Left cardiac atrium (tissue), 4 donors: ENCODE measurements around the gene FMN2. TPM values are rescaled to one million over a fixed set of nuclear protein-coding genes. Genes with fewer than 3 reads are reported as not detected.
"Not testable (repeated sequence)": the region's sequence is repeated elsewhere in the genome, so short reads cannot be mapped to it uniquely, and the experiment has no call there.

Experiments used
- ATAC-seq, 2 donors: fragments of 200-7000 bp; cut with Tn5 transposase; one replicate each; pipeline ENCODE4 v1.9.1; 2020; ENCODE audit warnings: mild to moderate bottlenecking in 2 of 2, moderate library complexity in 2 of 2
- DNase-seq: peaks from one replicate; pipeline ENCODE4 v3.0.0-alpha.2; 2020
- intact Hi-C, 2 donors: fragments of 100-400 bp; cut with DNase I; formaldehyde crosslinking; loops; one replicate each; pipeline versions ENCODE4 v1.14.1 to v1.15.1; 2022 to 2023
- total RNA-seq, 2 donors: library from RNA; stranded (reverse); fragmentation: NEBNext Ultra II Directional; extraction: Animal tissue kit (Norgen Biotek cat#: 25700); gene quantifications; one replicate each; pipeline ENCODE4 v1.2.1, GENCODE V29; 2021
- donor health status: DM: no; HTN: yes; CAD: no.
- donor health status: DM: no; HTN: yes; CAD: no; lungs with severe emphysema.
- donor health status: DM: yes; HTN: yes; CAD: no.
- donor health status: Dilated cardiomyopathy.

The FMN2 gene
- total RNA-seq, 2 donors from 2014 or later, result 0.15 to 0.16 TPM

- intact Hi-C loops, result no loop called here
- no peak for DNase-seq
- ATAC-seq, result no peak
Observed at GRCh38 chr1:240282061-240282830, 190.6 kb downstream of the FMN2 start.

DNA sequence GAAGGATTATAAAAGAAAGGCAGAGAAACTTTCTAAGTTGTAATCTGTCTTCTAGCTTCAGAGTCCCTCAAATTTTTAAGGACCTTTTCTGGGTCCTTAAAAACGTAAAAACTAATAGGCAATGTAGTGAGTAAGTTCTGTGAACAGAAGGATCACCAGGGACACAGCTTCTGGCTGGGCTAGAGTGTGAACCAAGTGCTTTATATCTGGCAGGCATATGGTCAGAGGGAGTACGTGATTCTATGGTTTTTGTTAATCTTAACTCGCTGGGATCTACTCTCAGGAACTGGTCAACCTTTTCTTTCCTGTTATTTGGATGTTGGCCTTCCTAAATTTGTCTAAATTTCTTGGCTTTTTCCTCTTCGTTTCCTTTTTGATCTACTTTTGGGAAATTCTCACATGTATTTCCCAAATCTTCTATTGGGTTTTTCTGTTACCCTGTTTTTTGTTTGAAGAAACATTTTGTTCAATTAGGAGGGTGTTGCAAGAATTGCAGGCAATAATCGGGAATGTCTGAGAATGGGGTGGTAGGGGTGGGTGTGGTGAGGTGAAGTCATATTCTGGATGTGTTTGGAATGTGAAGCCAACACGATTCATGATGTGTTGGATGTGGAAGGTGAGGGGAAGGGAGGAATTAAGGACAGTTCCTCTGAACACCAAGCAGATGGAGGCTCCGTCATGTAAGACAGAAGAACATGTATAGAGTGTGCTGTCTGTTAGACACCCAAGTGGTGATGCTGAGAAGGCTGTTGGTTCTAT lies 193.2 kb downstream of the FMN2 start:
- intact Hi-C loops, result no loop called here
- ATAC-seq, result no peak

GRCh38 chr1:240285540-240285939 lies 193.9 kb downstream of the FMN2 start:
- no peak for ATAC-seq

More for the DNA sequence above, 193.2 kb downstream of the FMN2 start:
- no peak for DNase-seq

DNA sequence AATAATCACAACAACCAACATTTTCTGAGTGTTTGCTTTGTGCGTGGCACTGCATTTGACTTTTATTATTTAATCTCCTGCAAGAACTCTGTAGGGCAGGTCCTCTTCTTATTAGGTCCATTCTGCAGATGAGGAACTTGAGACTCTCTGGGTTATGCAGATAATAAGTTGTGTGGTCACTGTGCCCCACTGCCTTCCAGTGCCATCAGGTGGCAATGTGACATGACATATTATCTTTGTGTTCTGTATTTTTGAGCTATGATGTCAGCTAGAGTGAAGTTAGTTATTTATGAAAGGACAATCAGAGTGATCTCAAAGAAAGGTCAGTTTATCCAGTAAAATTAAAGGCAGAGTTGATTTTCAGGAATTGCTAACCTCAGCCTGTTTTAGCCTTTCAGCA lies 196.0 kb downstream of the FMN2 start:
- no peak for DNase-seq
- intact Hi-C loops, result no loop called here
- ATAC-seq, result no peak

More at GRCh38 chr1:240285540-240285939, 193.9 kb downstream of the FMN2 start:
- DNase-seq, result no peak
- intact Hi-C loops, result no loop called here

DNA sequence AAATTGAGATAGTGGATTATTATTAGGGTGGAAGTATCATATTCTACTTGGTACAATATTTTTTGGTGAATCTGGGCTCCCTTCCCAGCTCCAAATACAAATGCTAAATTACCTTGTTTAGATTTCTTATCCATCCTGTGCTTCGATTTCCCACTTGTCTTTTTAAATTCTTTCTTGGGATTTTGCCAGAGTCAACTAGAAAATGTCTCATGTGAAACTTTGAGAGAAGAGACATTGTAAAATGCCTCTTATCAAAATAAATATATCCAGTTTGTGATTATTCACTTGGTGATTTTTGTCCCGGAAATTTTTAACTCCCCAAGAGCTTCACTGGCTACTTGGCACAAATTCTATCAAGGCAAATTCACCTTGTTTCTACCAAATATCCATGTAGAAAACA lies 202.0 kb downstream of the FMN2 start:
- intact Hi-C loops, result no loop called here
- no peak for ATAC-seq
- DNase-seq, result no peak

DNA sequence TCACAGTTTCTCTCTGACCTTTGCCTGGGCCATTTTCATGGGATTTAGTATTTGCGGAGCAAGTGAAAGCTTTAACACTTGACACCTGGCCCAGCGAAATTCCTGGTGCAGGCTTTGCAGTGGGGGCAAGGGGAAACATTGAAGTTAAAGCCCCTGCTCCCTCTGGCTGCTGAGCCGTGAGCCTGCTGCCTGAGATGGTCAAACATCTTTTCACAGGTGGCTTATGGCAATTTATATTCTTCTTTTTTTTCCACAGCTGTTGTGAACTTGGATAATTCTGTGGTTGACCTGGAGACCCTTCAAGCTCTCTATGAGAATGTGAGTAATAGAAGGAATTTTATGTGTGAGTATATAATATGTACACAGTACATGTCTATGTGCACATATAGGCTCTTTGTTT lies 202.9 kb downstream of the FMN2 start:
- intact Hi-C loops, result no loop called here
- ATAC-seq, result no peak
- DNase-seq, result no peak

DNA sequence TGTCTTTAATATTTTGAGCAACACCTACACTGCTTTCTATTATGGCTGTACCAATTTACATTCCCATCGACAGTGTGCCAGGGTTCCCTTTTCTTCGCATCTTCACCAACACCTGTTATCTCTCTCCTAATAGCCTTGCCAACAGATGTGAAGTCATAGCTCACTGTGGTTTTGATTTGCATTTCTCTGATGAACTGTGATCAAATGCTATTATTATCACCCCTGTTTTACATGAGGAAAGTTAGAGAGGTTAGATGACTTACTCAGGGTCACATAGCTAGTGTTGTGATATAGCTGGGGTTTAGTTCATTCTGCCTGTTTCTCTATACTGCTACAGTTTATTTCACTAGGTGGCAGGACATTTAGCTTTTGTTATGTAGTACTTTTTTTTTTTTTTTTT lies 204.1 kb downstream of the FMN2 start:
- no peak for ATAC-seq
- intact Hi-C loops, result no loop called here
- no peak for DNase-seq

- intact Hi-C loops, result no loop called here
- ATAC-seq, result no peak
- no peak for DNase-seq
Observed at GRCh38 chr1:240304466-240304865, 212.8 kb downstream of the FMN2 start.

- intact Hi-C loops, result no loop called here
- DNase-seq (no peak), ATAC-seq (no peak)
Observed at GRCh38 chr1:240306673-240307072, 215.0 kb downstream of the FMN2 start.

DNA sequence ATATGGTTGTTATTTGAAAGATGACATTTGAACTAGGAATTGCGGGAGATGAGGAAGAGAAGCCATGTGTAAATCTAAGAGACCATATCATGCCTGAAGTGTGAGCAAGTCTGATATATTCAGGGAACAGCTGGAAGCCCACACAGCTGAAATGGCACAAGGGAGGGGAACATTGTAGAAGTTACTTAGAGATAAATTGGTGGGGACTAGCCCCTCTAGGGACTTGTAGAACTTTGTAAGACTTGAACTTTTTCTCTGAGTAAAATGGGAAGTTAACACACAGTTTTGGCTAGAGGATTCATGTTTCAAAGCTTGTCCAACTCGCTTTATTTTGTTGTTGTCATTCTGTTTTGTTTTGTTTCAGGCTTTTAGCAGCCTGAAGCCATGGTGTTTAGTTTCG lies 216.4 kb downstream of the FMN2 start:
- no peak for ATAC-seq
- DNase-seq, result no peak
- intact Hi-C loops, result no loop called here

DNA sequence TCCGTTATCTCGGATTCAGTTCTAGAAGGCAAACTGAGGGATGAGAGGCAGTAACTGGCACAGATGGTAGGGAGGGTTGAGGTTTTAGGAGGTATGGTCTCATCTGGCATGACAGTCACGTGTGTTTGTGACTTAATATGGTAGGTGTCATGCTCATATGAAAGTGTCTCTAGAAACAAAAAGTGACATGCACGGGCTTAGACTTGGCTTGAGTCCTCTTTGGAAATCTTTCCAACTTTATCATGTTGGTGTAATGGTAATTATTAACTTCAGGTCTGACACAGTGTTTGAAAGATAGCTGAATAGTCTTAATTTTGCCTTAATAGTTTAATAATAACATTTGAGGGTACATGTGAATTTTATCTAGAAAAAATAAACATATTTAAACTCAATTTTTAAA lies 218.1 kb downstream of the FMN2 start:
- no peak for ATAC-seq
- intact Hi-C loops, result no loop called here
- DNase-seq, result no peak

GRCh38 chr1:240310226-240310925 lies 218.7 kb downstream of the FMN2 start:
- intact Hi-C loops, result no loop called here
- DNase-seq (no peak), ATAC-seq (no peak)

- ATAC-seq (no peak), DNase-seq (no peak)
Observed at GRCh38 chr1:240312872-240313271, 221.2 kb downstream of the FMN2 start.

GRCh38 chr1:240314845-240315801 lies 223.4 kb downstream of the FMN2 start:
- intact Hi-C loops, result no loop called here
- DNase-seq, result no peak
- no peak for ATAC-seq

More at GRCh38 chr1:240312872-240313271, 221.2 kb downstream of the FMN2 start:
- intact Hi-C loops, result no loop called here

DNA sequence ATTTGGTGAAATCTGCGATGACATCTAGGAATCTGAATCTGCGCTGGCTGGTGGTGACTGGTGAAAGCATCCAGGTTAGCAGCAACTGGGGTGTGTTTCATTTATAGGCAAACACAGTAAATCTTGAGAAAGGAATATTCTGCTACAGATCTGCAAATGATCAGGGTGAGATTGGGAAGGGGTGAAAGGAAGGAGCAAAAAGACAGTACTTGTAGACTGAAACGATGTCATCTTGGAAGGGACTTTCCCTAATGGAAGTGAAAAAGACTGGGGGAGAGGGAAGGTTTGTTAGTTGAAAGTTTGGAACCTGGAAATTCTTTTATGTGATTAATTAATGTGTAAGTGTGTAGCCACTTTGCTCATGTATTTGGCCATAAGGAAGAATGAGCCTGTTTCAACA lies 228.3 kb downstream of the FMN2 start:
- ATAC-seq (no peak), DNase-seq (no peak)
- intact Hi-C loops, result no loop called here

DNA sequence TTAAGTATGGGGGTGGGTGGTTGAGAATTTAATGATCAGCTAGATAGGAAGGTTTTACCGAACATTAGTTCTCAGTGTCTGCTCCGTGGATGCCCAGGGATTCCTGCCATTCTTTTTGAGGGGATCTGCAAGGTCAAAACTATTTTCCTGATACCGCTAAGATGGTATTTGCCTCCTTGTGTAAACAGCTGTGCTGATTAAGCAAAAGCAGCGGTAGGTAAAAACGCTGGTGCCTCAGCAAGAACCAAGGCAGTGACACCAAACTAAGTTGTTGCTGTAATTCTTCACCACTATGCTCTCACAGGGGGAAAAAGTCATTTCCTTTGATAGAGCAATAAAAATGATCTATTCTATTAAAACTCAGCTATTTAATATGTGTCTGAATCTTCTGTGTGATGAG lies 229.0 kb downstream of the FMN2 start:
- ATAC-seq (no peak), DNase-seq (no peak)
- intact Hi-C loops, result no loop called here

GRCh38 chr1:240322943-240323342 lies 231.3 kb downstream of the FMN2 start:
- no peak for ATAC-seq
- intact Hi-C loops, result no loop called here
- no peak for DNase-seq

GRCh38 chr1:240328382-240328781 lies 236.7 kb downstream of the FMN2 start:
- intact Hi-C loops, ATAC-seq, DNase-seq: not testable (repeated sequence)

DNA sequence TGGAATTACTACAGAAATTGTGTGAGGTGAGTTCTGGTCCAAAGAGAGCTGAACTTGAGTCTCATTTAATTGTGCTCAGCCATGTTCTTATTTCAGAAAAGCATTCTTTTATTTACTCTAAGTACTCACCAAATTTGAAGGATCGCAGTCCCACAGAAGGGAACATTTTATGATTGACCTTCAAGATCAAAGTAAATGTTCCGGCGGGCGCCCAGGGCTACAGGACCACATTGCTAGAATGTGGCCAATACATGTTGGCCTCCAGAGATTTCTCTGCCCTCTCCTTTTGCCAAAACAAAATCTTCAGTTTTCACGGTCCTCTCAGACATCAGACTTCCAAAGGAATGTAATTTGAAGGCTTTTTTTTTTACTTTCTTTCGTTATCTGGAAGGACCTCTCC lies 237.8 kb downstream of the FMN2 start:
- no peak for DNase-seq
- intact Hi-C loops, result no loop called here
- no peak for ATAC-seq
